PC-3 (cell line): ENCODE results near the gene MDP1. TPM values are rescaled to one million over a fixed set of nuclear protein-coding genes. Genes with fewer than 3 reads are reported as not detected.

Experiments
- ATAC-seq: fragments of 200-7000 bp; cut with Tn5 transposase; 2 replicates; pipeline ENCODE4 v1.9.1; 2020; ENCODE audit warnings: mild to moderate bottlenecking, moderate library complexity
- BruUV-seq: library from RNA; stranded (reverse); fragments of 400-500 nt; replicated peaks from 2 replicates; lab custom pipeline; 2021; lab: Mats Ljungman, UMichigan
- CTCF ChIA-PET: fragments of 300-600 bp; sonication (Branson Sonifier 250); formaldehyde crosslinking; loops from one replicate; lab custom pipeline; 2022; ENCODE audit warnings: antibody characterized with exemption; lab: Charles Lee
- POLR2A ChIA-PET: fragments of 300-600 bp; sonication (Branson Sonifier 250); formaldehyde crosslinking; loops from one replicate; lab custom pipeline; 2022; ENCODE audit warnings: antibody characterized with exemption; ENCODE audit not compliant: unreplicated experiment; lab: Charles Lee
- DNase-seq: peaks from one replicate; pipeline ENCODE4 v3.0.0-alpha.2; 2015
- H2AFZ ChIP-seq: fragments of 300-600 bp; sonication (generic); 2 replicates; pipeline ENCODE4 v1.6.0; 2016; ENCODE audit warnings: antibody characterized with exemption, low read length
- H3F3A ChIP-seq: fragments of 300-600 bp; sonication (generic); one replicate; pipeline ENCODE4 v1.6.0; 2017; ENCODE audit warnings: antibody characterized with exemption, low read length, control low read depth, mild to moderate bottlenecking; ENCODE audit not compliant: unreplicated experiment
- H3K27ac ChIP-seq: fragments of 300-600 bp; sonication (generic); 2 replicates; pipeline ENCODE4 v1.5.1; 2016; ENCODE audit warnings: mild to moderate bottlenecking, low read length
- H3K27me3 ChIP-seq: fragments of 300-600 bp; sonication (generic); 2 replicates; pipeline ENCODE4 v1.6.1; 2016; ENCODE audit warnings: low read length, mixed read lengths
- H3K36me3 ChIP-seq: fragments of 300-600 bp; sonication (generic); 2 replicates; pipeline ENCODE4 v1.6.1; 2016; ENCODE audit warnings: low read depth, mixed run types, low read length, mixed read lengths
- H3K4me1 ChIP-seq: fragments of 300-600 bp; sonication (generic); 2 replicates; pipeline ENCODE4 v1.5.1; 2016; ENCODE audit warnings: low read length; ENCODE audit not compliant: insufficient read depth
- H3K4me2 ChIP-seq: fragments of 300-600 bp; sonication (generic); 2 replicates; pipeline ENCODE4 v1.6.0; 2016; ENCODE audit warnings: low read length
- H3K4me3 ChIP-seq: fragments of 300-600 bp; sonication (generic); 2 replicates; pipeline ENCODE4 v1.5.1; 2016; ENCODE audit warnings: mild to moderate bottlenecking, low read length, mixed read lengths
- H3K79me2 ChIP-seq: fragments of 300-600 bp; sonication (generic); 2 replicates; pipeline ENCODE4 v1.6.1; 2017; ENCODE audit warnings: low read length, mixed read lengths
- H3K9ac ChIP-seq: fragments of 300-600 bp; sonication (generic); 2 replicates; pipeline ENCODE4 v1.6.0; 2016; ENCODE audit warnings: mild to moderate bottlenecking, low read length
- H3K9me2 ChIP-seq: fragments of 300-600 bp; sonication (generic); replicated peaks from 2 replicates; pipeline ENCODE4 v1.6.1; 2016; ENCODE audit warnings: mixed run types, low read length, mixed read lengths
- H3K9me3 ChIP-seq: fragments of 300-600 bp; sonication (generic); 2 replicates; pipeline ENCODE4 v1.6.1; 2016; ENCODE audit warnings: low read length, mixed read lengths
- H4K20me1 ChIP-seq: fragments of 300-600 bp; sonication (generic); 2 replicates; pipeline ENCODE4 v1.6.1; 2016; ENCODE audit warnings: low read length, mixed read lengths
- EZH2 ChIP-seq: fragments of 300-600 bp; sonication (generic); IDR thresholded peaks from one replicate; pipeline ENCODE4 v1.6.1; 2017; ENCODE audit warnings: antibody characterized with exemption, mild to moderate bottlenecking, low read length; ENCODE audit not compliant: unreplicated experiment
- EZH2phosphoT487 ChIP-seq: fragments of 300-600 bp; sonication (generic); IDR thresholded peaks from 2 replicates; pipeline ENCODE4 v1.6.1; 2018; ENCODE audit warnings: mild to moderate bottlenecking, antibody characterized with exemption, low read length, borderline replicate concordance
- intact Hi-C: fragments of 100-400 bp; cut with micrococcal nuclease; formaldehyde crosslinking; loops from 2 replicates; pipeline ENCODE4 v1.9.0; 2023
- total RNA-seq: library from RNA; depleted of rRNA; stranded (reverse); fragments of >200 nt; gene quantifications from 2 replicates; pipeline ENCODE4 v1.2.3, GENCODE V29; 2014
- TF ChIP-seq, protein P1 (sequence below): fragments of 300-600 bp; sonication (generic); conservative IDR thresholded peaks from 2 replicates; pipeline ENCODE4 v1.5.1; 2017; ENCODE audit warnings: antibody characterized with exemption, low read depth, mild to moderate bottlenecking, low read length

The MDP1 gene
- total RNA-seq, 1 experiment from 2014 or later = 23.5 TPM

DNA sequence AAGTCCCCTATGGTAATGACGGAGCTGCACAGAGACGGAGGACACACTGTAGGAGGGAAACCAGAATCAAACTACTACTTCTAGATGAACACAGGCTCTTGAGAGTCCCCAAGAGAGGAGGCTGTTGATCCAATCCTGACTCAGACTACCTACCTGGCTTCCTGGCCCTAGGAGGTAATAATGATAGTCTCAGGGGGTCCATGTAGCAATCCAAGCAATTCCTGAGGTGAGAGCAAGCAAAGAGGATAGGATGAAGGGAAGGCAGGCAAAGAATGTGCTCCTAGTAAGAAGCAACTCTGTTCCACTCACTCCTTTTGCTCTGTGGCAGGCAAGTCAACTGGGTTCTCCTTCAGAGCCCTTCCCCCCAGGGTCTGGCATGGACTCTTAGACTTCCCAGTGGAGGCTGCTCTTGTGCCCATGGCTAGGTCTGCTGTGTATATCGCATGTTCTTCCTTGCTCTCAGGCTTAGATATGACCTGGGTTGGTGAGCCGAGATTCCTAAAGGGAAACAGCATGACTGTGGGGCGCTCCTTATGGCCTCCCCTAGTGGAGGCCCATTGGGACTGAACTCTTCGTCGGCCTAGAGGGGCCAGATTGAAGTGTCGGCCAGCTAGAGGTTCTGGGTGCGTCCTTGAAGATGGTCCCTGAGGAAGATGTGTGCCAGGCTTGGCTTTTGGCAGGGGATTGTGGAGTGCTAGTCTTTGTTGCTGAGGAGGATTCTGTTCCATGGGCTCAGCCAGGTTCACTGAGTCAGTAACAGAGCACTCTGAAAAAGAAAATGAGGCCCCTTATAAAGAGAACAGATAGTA is 24.4 kb upstream of the MDP1 start:
- intact Hi-C loops = no loop called here
- Histone ChIP-seq H3K4me2 (peak overlapping the region; percentile 91; the same call in 1 of the 2 replicates), H3F3A (no peaks in the 10 kb centered on the region), H3K9me3 (no peaks in the 10 kb centered on the region), H3K36me3 (peaks cover 45% of the 10 kb centered on the region), H3K9ac (no peak overlapping the region), H3K79me2 (peaks cover 26% of the 10 kb centered on the region), H3K4me3 (no peak overlapping the region), H4K20me1 (0 out of 2 replicates have a peak, but pooled peaks cover 3% of the 10 kb centered on the region), H3K9me2 (no peaks in the 10 kb centered on the region), H3K27ac (no peak overlapping the region), H3K4me1 (peaks cover 42% of the 10 kb centered on the region), H3K27me3 (no peaks in the 10 kb centered on the region), H2AFZ (no peak overlapping the region)
- POLR2A ChIA-PET = no interaction called here
- no TSS peak for BruUV-seq
- ATAC-seq = no peak
- TF ChIP-seq EZH2 = no peak
- TF ChIP-seq, protein P1, sequence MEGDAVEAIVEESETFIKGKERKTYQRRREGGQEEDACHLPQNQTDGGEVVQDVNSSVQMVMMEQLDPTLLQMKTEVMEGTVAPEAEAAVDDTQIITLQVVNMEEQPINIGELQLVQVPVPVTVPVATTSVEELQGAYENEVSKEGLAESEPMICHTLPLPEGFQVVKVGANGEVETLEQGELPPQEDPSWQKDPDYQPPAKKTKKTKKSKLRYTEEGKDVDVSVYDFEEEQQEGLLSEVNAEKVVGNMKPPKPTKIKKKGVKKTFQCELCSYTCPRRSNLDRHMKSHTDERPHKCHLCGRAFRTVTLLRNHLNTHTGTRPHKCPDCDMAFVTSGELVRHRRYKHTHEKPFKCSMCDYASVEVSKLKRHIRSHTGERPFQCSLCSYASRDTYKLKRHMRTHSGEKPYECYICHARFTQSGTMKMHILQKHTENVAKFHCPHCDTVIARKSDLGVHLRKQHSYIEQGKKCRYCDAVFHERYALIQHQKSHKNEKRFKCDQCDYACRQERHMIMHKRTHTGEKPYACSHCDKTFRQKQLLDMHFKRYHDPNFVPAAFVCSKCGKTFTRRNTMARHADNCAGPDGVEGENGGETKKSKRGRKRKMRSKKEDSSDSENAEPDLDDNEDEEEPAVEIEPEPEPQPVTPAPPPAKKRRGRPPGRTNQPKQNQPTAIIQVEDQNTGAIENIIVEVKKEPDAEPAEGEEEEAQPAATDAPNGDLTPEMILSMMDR = no peak
- TF ChIP-seq EZH2phosphoT487 = no peak
- CTCF ChIA-PET = no interaction called here
- DNase-seq = no peak

DNA sequence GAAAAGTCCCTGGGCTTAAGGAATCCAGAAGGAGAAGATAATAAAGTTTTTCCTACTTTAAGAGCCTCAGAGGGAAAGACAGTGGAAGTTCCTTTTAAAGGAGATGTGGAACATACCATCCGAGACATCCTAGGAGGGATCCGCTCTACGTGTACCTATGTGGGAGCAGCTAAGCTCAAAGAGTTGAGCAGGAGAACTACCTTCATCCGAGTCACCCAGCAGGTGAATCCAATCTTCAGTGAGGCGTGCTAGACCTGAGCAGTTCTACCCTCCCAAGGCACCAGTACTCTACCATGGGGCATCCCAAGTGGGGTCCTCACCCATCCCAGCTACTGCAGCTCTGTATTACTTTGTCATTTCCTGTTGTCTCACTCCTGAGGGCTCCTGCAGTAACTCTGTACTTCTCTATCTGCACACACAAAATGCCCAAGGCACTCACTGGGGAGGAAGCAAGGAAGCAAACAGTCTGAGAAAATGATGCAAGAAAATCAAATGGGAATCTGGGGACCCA is 22.7 kb upstream of the MDP1 start:
- Histone ChIP-seq H3K9me3 (no peaks in the 10 kb centered on the region), H3K79me2 (peaks cover 43% of the 10 kb centered on the region), H2AFZ (no peak overlapping the region), H3K27ac (no peak overlapping the region), H3K36me3 (peaks cover 45% of the 10 kb centered on the region), H3F3A (no peaks in the 10 kb centered on the region), H3K27me3 (no peaks in the 10 kb centered on the region), H4K20me1 (0 out of 2 replicates have a peak, but pooled peaks cover 3% of the 10 kb centered on the region), H3K9ac (no peak overlapping the region), H3K4me1 (peaks cover 53% of the 10 kb centered on the region), H3K4me2 (no peak overlapping the region), H3K4me3 (no peak overlapping the region), H3K9me2 (no peaks in the 10 kb centered on the region)
- intact Hi-C loops = no loop called here
- no peak for ATAC-seq
- no TSS peak for BruUV-seq
- DNase-seq = no peak
- ChIA-PET CTCF (no interaction called here), POLR2A (interaction anchor here (0.6 kb wide), 1 partner anchor 59 kb away, joined by 4 read pairs; no protein-coding TSS in a partner anchor)
- TF ChIP-seq EZH2 = no peak
- TF ChIP-seq EZH2phosphoT487 = no peak
- TF ChIP-seq, protein P1 = no peak

DNA sequence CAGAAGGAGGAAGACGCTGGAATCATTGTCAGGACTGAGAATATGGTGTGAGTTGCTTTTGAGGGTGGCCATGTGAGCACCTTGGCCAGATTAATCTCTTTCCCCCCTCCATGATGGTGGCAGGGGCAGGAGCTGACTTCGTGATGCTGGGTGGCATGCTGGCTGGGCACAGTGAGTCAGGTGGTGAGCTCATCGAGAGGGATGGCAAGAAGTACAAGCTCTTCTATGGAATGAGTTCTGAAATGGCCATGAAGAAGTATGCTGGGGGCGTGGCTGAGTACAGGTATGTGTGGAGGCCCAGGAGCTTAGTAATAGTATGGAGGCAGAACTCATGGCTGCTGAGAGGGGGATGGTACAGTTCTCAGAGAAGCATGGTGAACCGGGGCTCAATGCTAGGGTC is 22.3 kb upstream of the MDP1 start:
- ATAC-seq (no peak), DNase-seq (peak; percentile 48)
- Histone ChIP-seq H3K27me3 (no peaks in the 10 kb centered on the region), H4K20me1 (0 out of 2 replicates have a peak, but pooled peaks cover 3% of the 10 kb centered on the region), H3K79me2 (peaks cover 48% of the 10 kb centered on the region), H3K9me2 (no peaks in the 10 kb centered on the region), H3K4me3 (no peak overlapping the region), H3K9me3 (no peaks in the 10 kb centered on the region), H3K27ac (no peak overlapping the region), H3K4me2 (no peak overlapping the region), H3K36me3 (peaks cover 45% of the 10 kb centered on the region), H3F3A (no peaks in the 10 kb centered on the region), H3K4me1 (peaks cover 53% of the 10 kb centered on the region), H3K9ac (no peak overlapping the region), H2AFZ (no peak overlapping the region)
- intact Hi-C loops = no loop called here
- CTCF ChIA-PET = no interaction called here
- POLR2A ChIA-PET = no interaction called here
- no TSS peak for BruUV-seq
- TF ChIP-seq EZH2phosphoT487 = no peak
- TF ChIP-seq, protein P1 = no peak
- TF ChIP-seq EZH2 = no peak
